GM21528 (cell line): ENCODE results near the gene SV2C.

Source experiments
- ATAC-seq: cut with Tn5 transposase; IDR thresholded peaks from one replicate; pipeline ENCODE4 v1.9.1; 2021; ENCODE audit warnings: mild to moderate bottlenecking, moderate library complexity; ENCODE audit not compliant: unreplicated experiment, low FRiP score

SV2C gene

GRCh38 chr5:76401801-76402250 lies 318.6 kb downstream of the SV2C start:
- ATAC-seq = peak; percentile 33

GRCh38 chr5:76402251-76402885 lies 319.2 kb downstream of the SV2C start:
- ATAC-seq = peak; percentile 47

- peak; percentile 57 for ATAC-seq
Measured at GRCh38 chr5:76402886-76403765, 319.9 kb downstream of the SV2C start, which contains the start of gene IQGAP2. Gene IQGAP2, plus strand, starts transcription at chr5:76403285. Its CDS starts 261 bp downstream, at chr5:76403546.
